Cortex of kidney (tissue), 1 donor: ENCODE measurements around the gene XK.
"Not testable (repeated sequence)": the region's sequence is repeated elsewhere in the genome, so short reads cannot be mapped to it uniquely, and the experiment has no call there.

Source experiments
- DNase-seq: peaks from one replicate; lab custom pipeline; 2025; lab: John Stamatoyannopoulos, UW

XK gene

GRCh38 chrX:37755025-37755424 lies 69.4 kb downstream of the XK start:
- no peak for DNase-seq

- DNase-seq = no peak
Measured at GRCh38 chrX:37757082-37757481, 71.5 kb downstream of the XK start.

GRCh38 chrX:37759351-37759750 lies 73.8 kb downstream of the XK start:
- no peak for DNase-seq

GRCh38 chrX:37759878-37760418 lies 74.4 kb downstream of the XK start:
- no peak for DNase-seq

- DNase-seq = no peak
Measured at GRCh38 chrX:37763400-37763799, 77.8 kb downstream of the XK start.

GRCh38 chrX:37765507-37765906 lies 79.9 kb downstream of the XK start:
- DNase-seq = no peak

- no peak for DNase-seq
Measured at GRCh38 chrX:37767430-37767829, 81.8 kb downstream of the XK start.

- DNase-seq = not testable (repeated sequence)
Measured at GRCh38 chrX:37768866-37769265, 83.3 kb downstream of the XK start.

- DNase-seq = no peak
Measured at GRCh38 chrX:37776283-37776986, 90.8 kb downstream of the XK start.

- DNase-seq = no peak
Measured at GRCh38 chrX:37776987-37777325, 91.4 kb downstream of the XK start.

GRCh38 chrX:37779857-37780256 lies 94.3 kb downstream of the XK start, which contains the start of gene CYBB:
Gene CYBB (plus strand): TSS chrX:37780059. CDS start chrX:37780078, 19 bp downstream.
- no peak for DNase-seq

- DNase-seq = no peak
Measured at GRCh38 chrX:37781081-37781480, 95.5 kb downstream of the XK start.
